ENCODE data around the gene USP54.

DNA sequence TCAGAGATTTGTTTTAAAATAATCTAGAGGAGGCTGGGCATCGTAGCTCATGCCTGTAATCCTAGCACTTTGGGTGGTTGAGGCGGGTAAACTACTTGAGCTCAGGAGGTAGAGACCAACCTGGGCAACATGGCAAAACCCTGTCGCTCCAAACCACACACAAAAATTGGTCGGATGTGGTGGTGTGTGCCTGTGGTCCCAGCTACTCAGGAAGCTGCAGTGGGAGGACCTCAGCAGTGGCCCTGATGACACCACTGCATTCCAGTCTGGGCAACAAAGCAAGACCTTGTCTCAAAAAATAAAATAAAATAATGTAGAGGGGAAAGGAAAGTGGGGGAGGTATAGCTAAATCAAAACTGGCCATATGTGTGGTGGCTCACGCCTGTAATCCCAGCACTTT is 81.4 kb downstream of the USP54 start:
- TF ChIP-seq CTCF (IDR thresholded peaks at IDR 0.05) (no peak), POLR2A (IDR thresholded peaks at IDR 0.05) (no peak)

All from Peyer's patch (tissue), 4 donors.